B cell (primary cell): ENCODE measurements around the gene CTPS2. TPM values are rescaled to one million over a fixed set of nuclear protein-coding genes. Genes with fewer than 3 reads are reported as not detected.

ENCODE experiments used
- ATAC-seq: fragments of 200-7000 bp; cut with Tn5 transposase; one replicate; pipeline ENCODE4 v1.10.0; 2021; ENCODE audit warnings: low read depth, mild to moderate bottlenecking, moderate number of reproducible peaks, moderate library complexity
- CTCF ChIA-PET: fragments of 350-600 bp; sonication (Branson Sonifier 250); formaldehyde crosslinking; loops from one replicate; lab custom pipeline; 2021; ENCODE audit warnings: antibody characterized with exemption, inconsistent platforms; lab: Charles Lee
- POLR2A ChIA-PET: fragments of 350-600 bp; sonication (Branson Sonifier 250); formaldehyde crosslinking; loops from one replicate; lab custom pipeline; 2021; ENCODE audit warnings: antibody characterized with exemption; lab: Charles Lee
- DNase-seq: peaks from one replicate; pipeline ENCODE4 v3.0.0; 2013
- H2AFZ ChIP-seq: 2 replicates; pipeline ENCODE4 v1.6.1; 2012; ENCODE audit warnings: mild to moderate bottlenecking, low read depth, low read length; ENCODE audit not compliant: insufficient read depth, poor library complexity, severe bottlenecking
- H3K27ac ChIP-seq, 2 donors: 1 replicate in 1 of 2; 2 replicates in 1 of 2; pipeline ENCODE4 v1.5.1; 2012 to 2013; ENCODE audit warnings: low read length in 2 of 2, mild to moderate bottlenecking in 2 of 2, moderate library complexity in 1 of 2
- H3K27me3 ChIP-seq, 4 experiments: fragments of 200-600 bp in 1 of 4; sonication (generic) in 1 of 4; replicated peaks in 1 of 4; 1 replicate in 2 of 4; 2 replicates in 2 of 4; pipeline versions ENCODE4 v1.6.1 to v1.7.0; 2013 to 2016; ENCODE audit warnings: low read length in 3 of 4, mild to moderate bottlenecking in 2 of 4, mixed read lengths in 1 of 4, moderate library complexity in 1 of 4; ENCODE audit not compliant: insufficient read depth in 4 of 4, control insufficient read depth in 3 of 4; ENCODE audit errors: control extremely low read depth in 1 of 4
- H3K36me3 ChIP-seq, 2 experiments: replicated peaks in 1 of 2; 1 replicate in 1 of 2; 2 replicates in 1 of 2; pipeline versions ENCODE4 v1.6.1 to v1.7.1; 2013; ENCODE audit warnings: low read length in 1 of 2; ENCODE audit not compliant: insufficient read depth in 2 of 2, control insufficient read depth in 1 of 2; ENCODE audit errors: control extremely low read depth in 1 of 2, extremely low read depth in 1 of 2
- H3K4me1 ChIP-seq, 2 donors: fragments of 200-600 bp in 1 of 2; sonication (generic) in 1 of 2; 1 replicate in 1 of 2; 2 replicates in 1 of 2; pipeline versions ENCODE4 v1.5.1 to v1.6.1; 2013 to 2017; ENCODE audit warnings: low read length in 2 of 2; ENCODE audit not compliant: control insufficient read depth in 2 of 2, insufficient read depth in 2 of 2
- H3K4me2 ChIP-seq: replicated peaks from 2 replicates; pipeline ENCODE3; 2012; ENCODE audit warnings: mild to moderate bottlenecking, low read depth, low read length; ENCODE audit not compliant: poor library complexity, severe bottlenecking
- H3K4me3 ChIP-seq, 5 experiments: fragments of 200-600 bp in 1 of 5; sonication (generic) in 1 of 5; 1 replicate in 3 of 5; 2 replicates in 2 of 5; pipeline versions ENCODE4 v1.5.1 to v1.7.0; 2011 to 2016; ENCODE audit warnings: low read length in 4 of 5, mild to moderate bottlenecking in 4 of 5, low read depth in 2 of 5, control low read depth in 1 of 5, moderate library complexity in 1 of 5; ENCODE audit not compliant: insufficient read depth in 1 of 5; ENCODE audit errors: control extremely low read depth in 1 of 5, extremely low read depth in 1 of 5
- H3K79me2 ChIP-seq: fragments of 200-600 bp; sonication (generic); one replicate; pipeline ENCODE4 v1.6.0; 2016; ENCODE audit warnings: low read length; ENCODE audit not compliant: control insufficient read depth, insufficient read depth
- H3K9ac ChIP-seq: fragments of 200-600 bp; sonication (generic); 2 replicates; pipeline ENCODE4 v1.6.1; 2017; ENCODE audit warnings: mild to moderate bottlenecking, low read length, moderate library complexity
- H3K9me3 ChIP-seq, 3 donors: one replicate each; pipeline versions ENCODE4 v1.6.1 to v1.7.1; 2013; ENCODE audit warnings: low read length in 2 of 3; ENCODE audit not compliant: control insufficient read depth in 2 of 3, insufficient read depth in 1 of 3; ENCODE audit errors: control extremely low read depth in 1 of 3
- H4K20me1 ChIP-seq: 2 replicates; pipeline ENCODE4 v1.6.0; 2012; ENCODE audit warnings: mild to moderate bottlenecking, low read length; ENCODE audit not compliant: insufficient read depth, control insufficient read depth, poor library complexity, severe bottlenecking
- H3K27ac Mint-ChIP-seq: one replicate; pipeline ENCODE4 v1.8.0; 2021; ENCODE audit warnings: mixed read lengths
- H3K27me3 Mint-ChIP-seq: one replicate; pipeline ENCODE4 v1.8.0; 2021; ENCODE audit warnings: mixed read lengths
- H3K4me1 Mint-ChIP-seq: one replicate; pipeline ENCODE4 v1.8.0; 2021; ENCODE audit warnings: mixed read lengths
- H3K4me3 Mint-ChIP-seq: one replicate; pipeline ENCODE4 v1.8.0; 2021; ENCODE audit warnings: mixed read lengths
- H3K9me3 Mint-ChIP-seq: one replicate; pipeline ENCODE4 v1.8.0; 2022; ENCODE audit warnings: mixed read lengths; ENCODE audit not compliant: insufficient read depth
- EZH2 ChIP-seq: IDR thresholded peaks from 2 replicates; pipeline ENCODE4 v1.6.1; 2012; ENCODE audit warnings: borderline replicate concordance, low read depth, mild to moderate bottlenecking, moderate library complexity, low read length; ENCODE audit not compliant: insufficient read depth, poor library complexity, severe bottlenecking
- WGBS: methylation state at CpG from one replicate; pipeline ENCODE4 v1.1.5; 2013; ENCODE audit warnings: missing lambda C conversion rate; ENCODE audit not compliant: insufficient coverage; 5-methylcytosine and 5-hydroxymethylcytosine counted together
- intact Hi-C: fragments of 100-400 bp; cut with micrococcal nuclease; formaldehyde crosslinking; loops from one replicate; pipeline ENCODE4 v1.10.0; 2022
- polyA plus RNA-seq: library from polyadenylated mRNA; depleted of rRNA; stranded (reverse); fragments of >200 nt; gene quantifications from 2 replicates; pipeline ENCODE4 v1.2.3, GENCODE V29; 2012
- total RNA-seq, 2 donors: library from RNA; stranded (reverse); fragments of 120-200 nt in 1 of 2; gene quantifications; 1 replicate in 1 of 2; 2 replicates in 1 of 2; pipeline versions ENCODE4 v1.2.3 to v1.2.4, GENCODE V29; 2013 to 2022
- TF ChIP-seq, protein P1 (sequence below): fragments of 200-600 bp; IDR thresholded peaks from one replicate; pipeline ENCODE4 v1.8.0; 2022; ENCODE audit warnings: antibody characterized with exemption, mild to moderate bottlenecking

Gene CTPS2
- total and polyA plus RNA-seq, 2 donors (not counting 1 experiment from before 2014, with no cell fraction given) = 2.5 to 11.7 TPM

DNA sequence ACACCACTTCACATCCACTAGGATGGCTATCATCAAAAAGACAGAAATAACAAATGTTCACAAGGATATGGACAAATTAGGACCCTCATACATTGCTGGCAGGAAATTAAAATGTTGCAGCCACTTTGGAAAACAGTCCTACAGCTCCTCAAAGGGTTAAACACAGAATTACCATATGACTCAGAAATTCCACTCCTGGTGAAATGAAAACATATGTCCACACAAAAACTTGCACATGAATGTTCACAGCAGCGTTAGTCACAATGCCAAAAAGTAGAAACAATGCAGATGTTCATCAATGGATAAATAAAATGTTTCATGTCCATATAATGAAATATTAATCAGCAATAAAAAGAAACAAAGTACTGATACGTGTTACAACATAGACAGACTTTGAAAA, 47.4 kb downstream of the CTPS2 start:
- Histone ChIP-seq H3K36me3 (no peaks in the 10 kb centered on the region), H4K20me1 (no peaks in the 10 kb centered on the region), H3K4me1 (no peaks in the 10 kb centered on the region), H3K27me3 (no peaks in the 10 kb centered on the region), H3K4me3 (no peak overlapping the region), H3K27ac (no peak overlapping the region), H3K79me2 (no peaks in the 10 kb centered on the region), H3K9ac (no peak overlapping the region), H3K4me2 (no peak overlapping the region), H2AFZ (no peak overlapping the region), H3K9me3 (no peaks in the 10 kb centered on the region)
- Mint-ChIP-seq H3K4me1 (no peaks in the 10 kb centered on the region), H3K27me3 (no peaks in the 10 kb centered on the region), H3K9me3 (no peaks in the 10 kb centered on the region), H3K27ac (no peak overlapping the region), H3K4me3 (no peak overlapping the region)
- intact Hi-C loops = no loop called here
- ATAC-seq (no peak), DNase-seq (no peak)
- ChIA-PET POLR2A (no interaction called here), CTCF (no interaction called here)
- WGBS = no CpG with 5 or more reads among the region's 2 CpGs
- TF ChIP-seq, protein P1, sequence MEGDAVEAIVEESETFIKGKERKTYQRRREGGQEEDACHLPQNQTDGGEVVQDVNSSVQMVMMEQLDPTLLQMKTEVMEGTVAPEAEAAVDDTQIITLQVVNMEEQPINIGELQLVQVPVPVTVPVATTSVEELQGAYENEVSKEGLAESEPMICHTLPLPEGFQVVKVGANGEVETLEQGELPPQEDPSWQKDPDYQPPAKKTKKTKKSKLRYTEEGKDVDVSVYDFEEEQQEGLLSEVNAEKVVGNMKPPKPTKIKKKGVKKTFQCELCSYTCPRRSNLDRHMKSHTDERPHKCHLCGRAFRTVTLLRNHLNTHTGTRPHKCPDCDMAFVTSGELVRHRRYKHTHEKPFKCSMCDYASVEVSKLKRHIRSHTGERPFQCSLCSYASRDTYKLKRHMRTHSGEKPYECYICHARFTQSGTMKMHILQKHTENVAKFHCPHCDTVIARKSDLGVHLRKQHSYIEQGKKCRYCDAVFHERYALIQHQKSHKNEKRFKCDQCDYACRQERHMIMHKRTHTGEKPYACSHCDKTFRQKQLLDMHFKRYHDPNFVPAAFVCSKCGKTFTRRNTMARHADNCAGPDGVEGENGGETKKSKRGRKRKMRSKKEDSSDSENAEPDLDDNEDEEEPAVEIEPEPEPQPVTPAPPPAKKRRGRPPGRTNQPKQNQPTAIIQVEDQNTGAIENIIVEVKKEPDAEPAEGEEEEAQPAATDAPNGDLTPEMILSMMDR = no peak
- no peak for TF ChIP-seq EZH2

- H3K4me3 Mint-ChIP-seq = no peak overlapping the region
- intact Hi-C loops = no loop called here
- H3K4me3 ChIP-seq = no peak overlapping the region
- POLR2A ChIA-PET = no interaction called here
- no peaks in the 10 kb centered on the region for H3K9me3 ChIP-seq
- H2AFZ ChIP-seq = no peak overlapping the region
- no peak overlapping the region for H3K27ac ChIP-seq
- no peaks in the 10 kb centered on the region for H3K27me3 ChIP-seq
- H3K4me2 ChIP-seq = no peak overlapping the region
- H3K79me2 ChIP-seq = no peaks in the 10 kb centered on the region
- H3K36me3 ChIP-seq = no peaks in the 10 kb centered on the region
- no peak for DNase-seq
- H3K27ac Mint-ChIP-seq = no peak overlapping the region
- CTCF ChIA-PET = no interaction called here
- no peaks in the 10 kb centered on the region for H4K20me1 ChIP-seq
- H3K9ac ChIP-seq = no peak overlapping the region
- WGBS = no CpG with 5 or more reads among the region's 2 CpGs
- H3K27me3 Mint-ChIP-seq = no peaks in the 10 kb centered on the region
- no peaks in the 10 kb centered on the region for H3K4me1 Mint-ChIP-seq
- no peaks in the 10 kb centered on the region for H3K9me3 Mint-ChIP-seq
- no peaks in the 10 kb centered on the region for H3K4me1 ChIP-seq
- TF ChIP-seq EZH2 = no peak
- TF ChIP-seq, protein P1 = no peak
- ATAC-seq = no peak
These were observed 47.8 kb downstream of the CTPS2 start for GRCh38 chrX:16664626-16665025.
